Stomach (tissue), 4 donors: Measurements from ENCODE around the gene TNFSF18.

ENCODE experiments used
- POLR2A ChIP-seq, 4 donors: fragments of 450-650 bp; IDR thresholded peaks; one replicate each; pipeline ENCODE4 v1.6.1; 2016; ENCODE audit warnings: antibody characterized with exemption in 4 of 4, control low read depth in 2 of 4, mild to moderate bottlenecking in 1 of 4, moderate library complexity in 1 of 4
- POLR2AphosphoS5 ChIP-seq, 3 donors: sonication (generic); formaldehyde crosslinking; IDR thresholded peaks; one replicate each; pipeline ENCODE4 v1.6.1; 2016; ENCODE audit warnings: antibody characterized with exemption in 3 of 3
- TF ChIP-seq, protein P1 (sequence below), 7 experiments: fragments of 450-650 bp in 4 of 7; fragments of 200-600 bp in 3 of 7; sonication (generic) in 3 of 7; IDR thresholded peaks; one replicate each; pipeline ENCODE4 v1.5.1; 2016 to 2019; ENCODE audit warnings: antibody characterized with exemption in 7 of 7, control low read depth in 2 of 7, mild to moderate bottlenecking in 1 of 7

DNA sequence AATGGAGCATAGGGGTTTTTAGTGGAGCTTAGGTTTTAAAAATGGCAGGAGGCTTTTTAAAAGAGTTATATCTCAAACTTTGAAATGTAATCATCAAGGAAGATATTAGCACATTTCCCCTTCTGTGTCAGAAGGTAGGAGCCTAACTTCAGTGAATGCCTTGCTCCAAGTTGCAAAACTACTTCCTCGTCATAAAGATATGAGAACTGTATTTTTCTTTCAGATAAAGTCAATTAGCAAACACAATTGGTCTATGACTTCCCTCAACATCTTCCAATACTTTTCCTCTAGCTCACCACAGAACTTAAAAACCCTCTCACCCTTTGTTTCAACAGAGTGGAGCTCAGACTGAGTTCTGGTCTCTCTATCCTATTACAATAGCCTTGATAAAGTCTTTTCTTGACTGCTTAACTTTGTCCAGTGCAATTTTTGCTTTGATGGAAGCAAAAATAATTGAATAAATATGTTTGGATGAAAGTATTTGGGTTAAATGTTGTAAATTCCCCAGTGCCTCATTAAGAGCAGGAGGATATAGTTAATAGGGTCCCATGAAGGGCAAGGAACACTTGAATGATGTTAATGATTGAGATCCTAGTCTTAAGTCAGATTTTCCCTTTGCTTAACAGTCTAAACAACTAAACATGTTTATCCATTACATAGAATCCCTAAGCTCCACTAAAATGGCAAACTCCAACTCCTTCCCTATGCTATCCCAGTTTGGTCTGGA, 58.9 kb downstream of the TNFSF18 start:
- TF ChIP-seq POLR2AphosphoS5 (IDR thresholded peaks at IDR 0.05) (no peak), POLR2A (IDR thresholded peaks at IDR 0.05) (no peak)
- TF ChIP-seq, protein P1, sequence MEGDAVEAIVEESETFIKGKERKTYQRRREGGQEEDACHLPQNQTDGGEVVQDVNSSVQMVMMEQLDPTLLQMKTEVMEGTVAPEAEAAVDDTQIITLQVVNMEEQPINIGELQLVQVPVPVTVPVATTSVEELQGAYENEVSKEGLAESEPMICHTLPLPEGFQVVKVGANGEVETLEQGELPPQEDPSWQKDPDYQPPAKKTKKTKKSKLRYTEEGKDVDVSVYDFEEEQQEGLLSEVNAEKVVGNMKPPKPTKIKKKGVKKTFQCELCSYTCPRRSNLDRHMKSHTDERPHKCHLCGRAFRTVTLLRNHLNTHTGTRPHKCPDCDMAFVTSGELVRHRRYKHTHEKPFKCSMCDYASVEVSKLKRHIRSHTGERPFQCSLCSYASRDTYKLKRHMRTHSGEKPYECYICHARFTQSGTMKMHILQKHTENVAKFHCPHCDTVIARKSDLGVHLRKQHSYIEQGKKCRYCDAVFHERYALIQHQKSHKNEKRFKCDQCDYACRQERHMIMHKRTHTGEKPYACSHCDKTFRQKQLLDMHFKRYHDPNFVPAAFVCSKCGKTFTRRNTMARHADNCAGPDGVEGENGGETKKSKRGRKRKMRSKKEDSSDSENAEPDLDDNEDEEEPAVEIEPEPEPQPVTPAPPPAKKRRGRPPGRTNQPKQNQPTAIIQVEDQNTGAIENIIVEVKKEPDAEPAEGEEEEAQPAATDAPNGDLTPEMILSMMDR (IDR thresholded peaks at IDR 0.05): no peak
